ENCODE measurements around the gene ADIPOR2.

DNA sequence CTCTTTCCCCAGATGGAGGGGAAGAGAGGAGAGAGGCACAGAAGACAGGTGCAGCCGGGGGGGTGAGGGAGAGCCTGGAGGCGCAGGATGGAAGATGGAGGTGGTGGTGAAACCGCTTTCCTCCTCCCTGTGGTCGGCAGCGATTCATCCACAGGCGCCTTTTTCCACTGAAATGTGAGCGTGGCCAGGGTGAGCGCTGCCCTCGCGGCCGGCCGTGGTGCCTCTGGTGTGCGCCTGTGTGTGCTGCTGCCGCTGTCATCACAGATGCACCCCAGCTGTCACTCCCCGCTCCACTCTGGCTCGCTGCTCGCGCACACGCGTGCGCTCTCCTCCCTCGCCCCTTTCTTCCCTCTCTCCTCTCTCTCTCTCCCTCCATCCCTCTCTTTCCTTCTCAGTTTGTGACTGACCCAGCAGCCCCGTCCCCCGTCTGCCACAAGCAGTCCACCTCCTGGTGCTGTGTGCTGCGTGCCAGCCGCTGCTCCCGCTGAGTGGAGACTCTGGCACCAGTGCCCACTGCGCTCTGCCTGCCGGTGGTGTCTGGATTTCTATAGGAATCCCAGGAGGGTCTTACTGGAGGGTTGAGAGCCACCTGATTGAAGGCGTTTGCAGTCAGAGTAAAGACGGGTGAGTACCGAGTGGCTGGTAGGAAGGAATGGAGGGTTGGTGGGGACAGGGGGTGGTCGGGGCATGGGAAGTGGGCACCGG lies 129.5 kb downstream of the ADIPOR2 start, which contains the start of gene LRTM2:
- TF ChIP-seq, protein P1, sequence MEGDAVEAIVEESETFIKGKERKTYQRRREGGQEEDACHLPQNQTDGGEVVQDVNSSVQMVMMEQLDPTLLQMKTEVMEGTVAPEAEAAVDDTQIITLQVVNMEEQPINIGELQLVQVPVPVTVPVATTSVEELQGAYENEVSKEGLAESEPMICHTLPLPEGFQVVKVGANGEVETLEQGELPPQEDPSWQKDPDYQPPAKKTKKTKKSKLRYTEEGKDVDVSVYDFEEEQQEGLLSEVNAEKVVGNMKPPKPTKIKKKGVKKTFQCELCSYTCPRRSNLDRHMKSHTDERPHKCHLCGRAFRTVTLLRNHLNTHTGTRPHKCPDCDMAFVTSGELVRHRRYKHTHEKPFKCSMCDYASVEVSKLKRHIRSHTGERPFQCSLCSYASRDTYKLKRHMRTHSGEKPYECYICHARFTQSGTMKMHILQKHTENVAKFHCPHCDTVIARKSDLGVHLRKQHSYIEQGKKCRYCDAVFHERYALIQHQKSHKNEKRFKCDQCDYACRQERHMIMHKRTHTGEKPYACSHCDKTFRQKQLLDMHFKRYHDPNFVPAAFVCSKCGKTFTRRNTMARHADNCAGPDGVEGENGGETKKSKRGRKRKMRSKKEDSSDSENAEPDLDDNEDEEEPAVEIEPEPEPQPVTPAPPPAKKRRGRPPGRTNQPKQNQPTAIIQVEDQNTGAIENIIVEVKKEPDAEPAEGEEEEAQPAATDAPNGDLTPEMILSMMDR (IDR thresholded peaks at IDR 0.05; ENCODE audit: low read length), result no peak
- no peak for TF ChIP-seq EZH2 (IDR thresholded peaks at IDR 0.05; ENCODE audit: borderline replicate concordance, low read length)

All from OCI-LY1 (cell line).